K562 (cell line): ENCODE results near the gene CCL3. TPM values are rescaled to one million over a fixed set of nuclear protein-coding genes. Genes with fewer than 3 reads are reported as not detected.

Source experiments
- ATAC-seq: fragments of 200-7000 bp; cut with Tn5 transposase; 3 replicates; pipeline ENCODE4 v1.9.1; 2020; ENCODE audit warnings: moderate library complexity
- BruUV-seq: library from RNA; stranded (reverse); fragments of 400-500 nt; replicated peaks from 2 replicates; lab custom pipeline; 2021; lab: Mats Ljungman, UMichigan
- CTCF ChIA-PET: fragments of 300-600 bp; formaldehyde crosslinking; extraction: SDS; loops from one replicate; lab custom pipeline; 2021; ENCODE audit warnings: low intra/inter-chr PET ratio; lab: Yijun Ruan, JAX
- POLR2A ChIA-PET: fragments of 300-600, 350-650 bp; sonication (Branson Sonifier 250); formaldehyde crosslinking; extraction: SDS; loops from one replicate; lab custom pipeline; 2021; ENCODE audit warnings: antibody characterized with exemption, inconsistent platforms; lab: Yijun Ruan, JAX
- DNase-seq, 4 experiments: peaks; one replicate each; pipeline versions ENCODE4 v3.0.0 to v3.0.0-alpha.2; 2011 to 2018; ENCODE audit warnings: low spot score in 3 of 4, mixed read lengths in 3 of 4; ENCODE audit errors: extremely low read depth in 1 of 4
- FAIRE-seq: peaks from 2 replicates; lab custom pipeline; 2011; peaks lifted over from hg19 to GRCh38; lab: Jason Lieb, UNC
- H2AFZ ChIP-seq: 2 replicates; pipeline ENCODE4 v1.6.0; 2011; ENCODE audit warnings: low read depth, low read length, control low read depth, inconsistent platforms
- H3K27ac ChIP-seq: fragments of 200-600 bp; 3 replicates; pipeline ENCODE4 v1.8.0; 2011; ENCODE audit warnings: low read depth, mild to moderate bottlenecking, control low read depth, inconsistent platforms, low read length, moderate library complexity, mixed read lengths; ENCODE audit errors: extremely low read depth
- H3K27me3 ChIP-seq, 2 experiments: fragments of 300-600 bp in 1 of 2; 2 replicates in 1 of 2; 3 replicates in 1 of 2; pipeline versions ENCODE4 v1.6.0 to v1.8.0; 2011; ENCODE audit warnings: inconsistent platforms in 2 of 2, low read length in 2 of 2, mild to moderate bottlenecking in 1 of 2, mixed read lengths in 1 of 2, moderate library complexity in 1 of 2; ENCODE audit not compliant: control insufficient read depth in 2 of 2, insufficient read depth in 2 of 2
- H3K36me3 ChIP-seq: fragments of 300-600 bp; 3 replicates; pipeline ENCODE4 v1.8.0; 2011; ENCODE audit warnings: mild to moderate bottlenecking, low read length, inconsistent platforms; ENCODE audit not compliant: control insufficient read depth, insufficient read depth
- H3K4me1 ChIP-seq, 2 experiments: fragments of 200-600 bp in 1 of 2; replicated peaks in 1 of 2; 2 replicates in 1 of 2; 3 replicates in 1 of 2; pipeline versions ENCODE4 v1.5.1 to v1.8.0; 2011; ENCODE audit warnings: inconsistent platforms in 2 of 2, low read length in 2 of 2, mild to moderate bottlenecking in 1 of 2, mixed read lengths in 1 of 2, moderate library complexity in 1 of 2; ENCODE audit not compliant: control insufficient read depth in 2 of 2, insufficient read depth in 2 of 2
- H3K4me2 ChIP-seq: 2 replicates; pipeline ENCODE4 v1.6.1; 2011; ENCODE audit warnings: low read length, control low read depth, inconsistent platforms, mixed read lengths; ENCODE audit not compliant: insufficient read depth
- H3K4me3 ChIP-seq: fragments of 200-600 bp; sonication (generic), shearing (Covaris generic); 2 replicates; pipeline ENCODE4 v1.5.1; 2016; ENCODE audit warnings: control low read depth, inconsistent platforms
- H3K79me2 ChIP-seq: fragments of 200-600 bp; 3 replicates; pipeline ENCODE4 v1.8.0; 2011; ENCODE audit warnings: low read length, inconsistent platforms; ENCODE audit not compliant: control insufficient read depth, insufficient read depth
- H3K9ac ChIP-seq, 2 experiments: 2 replicates each; pipeline versions ENCODE4 v1.6.0 to v1.6.1; 2011; ENCODE audit warnings: low read depth in 2 of 2, low read length in 2 of 2, control low read depth in 1 of 2, inconsistent platforms in 1 of 2, mild to moderate bottlenecking in 1 of 2, mixed read lengths in 1 of 2; ENCODE audit not compliant: insufficient read depth in 1 of 2
- H3K9me1 ChIP-seq: one replicate; pipeline ENCODE4 v1.6.0; 2011; ENCODE audit warnings: inconsistent platforms, mild to moderate bottlenecking, low read length, moderate library complexity; ENCODE audit not compliant: control insufficient read depth, insufficient read depth
- H3K9me3 ChIP-seq: replicated peaks from 2 replicates; pipeline ENCODE4 v1.5.1; 2011; ENCODE audit warnings: low read depth, low read length, inconsistent platforms; ENCODE audit not compliant: control insufficient read depth, insufficient read depth
- H4K20me1 ChIP-seq: replicated peaks from 2 replicates; pipeline ENCODE4 v1.6.1; 2011; ENCODE audit warnings: low read length, inconsistent platforms, mixed read lengths; ENCODE audit not compliant: control insufficient read depth, insufficient read depth
- CBX5 ChIP-seq: IDR thresholded peaks from 2 replicates; pipeline ENCODE4 v1.6.1; 2014; ENCODE audit warnings: low read depth, borderline replicate concordance
- ETV1 ChIP-seq: fragments of 450-650 bp; conservative IDR thresholded peaks from 2 replicates; pipeline ENCODE4 v1.6.1; 2016; ENCODE audit warnings: missing genetic modification characterization, control low read depth, low read depth, missing compliant biosample characterization
- GMEB1 ChIP-seq: fragments of 250-450 bp; sonication (Bioruptor Pico); IDR thresholded peaks from 2 replicates; pipeline ENCODE4 v1.4.0; 2020; ENCODE audit warnings: mild to moderate bottlenecking
- GTF2B ChIP-seq: IDR thresholded peaks from 2 replicates; pipeline ENCODE4 v1.6.1; 2011; ENCODE audit not compliant: insufficient read length; ENCODE audit errors: extremely low read depth
- NKRF ChIP-seq: fragments of 450-650 bp; IDR thresholded peaks from 2 replicates; pipeline ENCODE4 v1.6.1; 2016; ENCODE audit warnings: borderline replicate concordance
- STAT5B ChIP-seq: fragments of 250-450 bp; sonication (Bioruptor Pico); IDR thresholded peaks from 2 replicates; pipeline ENCODE4 v1.8.0; 2021; ENCODE audit warnings: mild to moderate bottlenecking, inconsistent platforms
- THRB ChIP-seq: fragments of 450-650 bp; formaldehyde crosslinking; conservative IDR thresholded peaks from 2 replicates; pipeline ENCODE4 v1.4.0; 2022; ENCODE audit warnings: mild to moderate bottlenecking, missing genetic modification characterization
- UBTF ChIP-seq, 2 experiments: IDR thresholded peaks; 2 replicates each; pipeline ENCODE4 v1.6.1; 2012; ENCODE audit warnings: improper control_type of control experiment in 2 of 2, low read depth in 2 of 2, low read length in 2 of 2, borderline replicate concordance in 1 of 2
- ZBTB17 ChIP-seq: fragments of 450-650 bp; formaldehyde crosslinking; IDR thresholded peaks from 2 replicates; pipeline ENCODE4 v1.4.0; 2020; ENCODE audit warnings: mild to moderate bottlenecking
- ZFP30 ChIP-seq: fragments of 250-450 bp; sonication (Bioruptor Pico); IDR thresholded peaks from 2 replicates; pipeline ENCODE4 v1.8.0; 2022; ENCODE audit warnings: moderate library complexity, mild to moderate bottlenecking, inconsistent platforms, borderline replicate concordance
- ZKSCAN8 ChIP-seq: fragments of 200-800 bp; sonication (Bioruptor generic); IDR thresholded peaks from 2 replicates; pipeline ENCODE4 v1.6.1; 2016; ENCODE audit warnings: missing genetic modification characterization, missing compliant biosample characterization
- ZNF3 ChIP-seq: fragments of 250-450 bp; sonication (Bioruptor Pico); IDR thresholded peaks from 2 replicates; pipeline ENCODE4 v1.5.0; 2021; ENCODE audit warnings: mild to moderate bottlenecking, moderate library complexity
- WGBS: fragments of 100-300 bp; shearing (Covaris generic); methylation state at CpG from one replicate; pipeline ENCODE4 v1.1.6; 2016; ENCODE audit warnings: low coverage, mixed read lengths; ENCODE audit not compliant: insufficient coverage; ENCODE audit errors: missing lambda C conversion rate; 5-methylcytosine and 5-hydroxymethylcytosine counted together
- in situ Hi-C: fragments of 300-500 bp; cut with MboI; formaldehyde crosslinking; loops from 4 replicates; pipeline ENCODE4 v1.15.0; 2018; ENCODE audit warnings: inconsistent platforms, mixed read lengths
- intact Hi-C: fragments of 100-400 bp; cut with micrococcal nuclease; formaldehyde crosslinking; loops from 2 replicates; pipeline ENCODE4 v1.14.2; 2022
- polyA plus RNA-seq, 8 experiments: library from polyadenylated mRNA; depleted of rRNA in 4 of 8; stranded (reverse) in 5 of 8; unstranded in 3 of 8; fragments of >200 nt; fragmentation: Nextera tagmentation in 2 of 8; fragmentation: Illumina TruSeq in 1 of 8; extraction: Ambion mirVana in 2 of 8; extraction: Trizol in 1 of 8; gene quantifications; 2 replicates each; pipeline versions ENCODE4 v1.2.1 to v1.2.3, GENCODE V29; 2011 to 2014; ENCODE audit warnings: inconsistent platforms in 1 of 8, missing spikeins in 1 of 8
- total RNA-seq, 7 experiments: library from RNA; depleted of rRNA in 6 of 7; stranded (reverse); fragments of >200 nt in 6 of 7; fragmentation: Illumina TruSeq in 2 of 7; extraction: Trizol in 2 of 7; gene quantifications; 2 replicates each; pipeline versions ENCODE4 v1.2.1 to v1.2.3, GENCODE V29; 2011 to 2021; ENCODE audit warnings: low replicate concordance in 1 of 7

Gene CCL3
- total and polyA plus RNA-seq, 9 of the 15 experiments (the other 6 are each of a cell fraction or from before 2014, with no cell fraction given) = 0.58 TPM; not detected in 8

- no peak for TF ChIP-seq GTF2B
- no peak for TF ChIP-seq ZNF3
- TF ChIP-seq UBTF (IDR thresholded peaks at IDR 0.05; ENCODE audit: borderline replicate concordance in 1 of 2, low read depth in 2 of 2, low read length in 2 of 2) = no peak
- TF ChIP-seq ETV1 (tag) = no peak
- no peak for TF ChIP-seq ZFP30 (CRISPR knock-in tag)
Measured at GRCh38 chr17:36128411-36128978, 38.6 kb upstream of the CCL3 start (continued).

- WGBS = 0% methylated on average over 6 of the region's 6 CpGs
- no peak for DNase-seq
- H3K27me3 ChIP-seq = no peaks in the 10 kb centered on the region; a peak in 1 of 5 replicates
- H4K20me1 ChIP-seq = no peaks in the 10 kb centered on the region
- in situ Hi-C loops = no loop called here
- no peak for ATAC-seq
- BruUV-seq = no TSS peak
- H3K4me1 ChIP-seq = no peaks in the 10 kb centered on the region
- CTCF ChIA-PET = no interaction called here
- intact Hi-C loops = no loop called here
- H3K9me3 ChIP-seq = no peaks in the 10 kb centered on the region
- no peaks in the 10 kb centered on the region for H3K36me3 ChIP-seq
- no peak overlapping the region for H2AFZ ChIP-seq
- H3K79me2 ChIP-seq = no peaks in the 10 kb centered on the region
- peaks cover 3% of the 10 kb centered on the region for H3K9me1 ChIP-seq
- H3K4me2 ChIP-seq = no peak overlapping the region
- H3K4me3 ChIP-seq = no peak overlapping the region
- no peak overlapping the region for H3K27ac ChIP-seq
- POLR2A ChIA-PET = interaction anchor here (0.6 to 1.9 kb wide), 2 partner anchors 10 to 491 kb away, joined by 4 to 9 read pairs; no protein-coding TSS in a partner anchor
- no peak for FAIRE-seq
- no peak overlapping the region for H3K9ac ChIP-seq
- TF ChIP-seq ZKSCAN8 (CRISPR knock-in tag) (no peak), CBX5 (no peak), ZBTB17 (no peak), GMEB1 (CRISPR knock-in tag) (no peak), NKRF (no peak), STAT5B (no peak), THRB (no peak)
Measured at GRCh38 chr17:36127911-36128310, 38.0 kb upstream of the CCL3 start.
